Stimulated activated CD8-positive, alpha-beta memory T cell treated with anti-CD3 and anti-CD28 coated beads, Interleukin-4, amount 100 ng/mL, for 4 hours (primary cell): ENCODE results near the gene AXIN2.
"Not testable (repeated sequence)": the region's sequence is repeated elsewhere in the genome, so short reads cannot be mapped to it uniquely, and the experiment has no call there.

Experiments
- DNase-seq, 2 donors: peaks; one replicate each; pipeline ENCODE4 v3.0.0-alpha.2; 2020; ENCODE audit warnings: low read depth in 2 of 2, low spot score in 1 of 2

The AXIN2 gene

DNA sequence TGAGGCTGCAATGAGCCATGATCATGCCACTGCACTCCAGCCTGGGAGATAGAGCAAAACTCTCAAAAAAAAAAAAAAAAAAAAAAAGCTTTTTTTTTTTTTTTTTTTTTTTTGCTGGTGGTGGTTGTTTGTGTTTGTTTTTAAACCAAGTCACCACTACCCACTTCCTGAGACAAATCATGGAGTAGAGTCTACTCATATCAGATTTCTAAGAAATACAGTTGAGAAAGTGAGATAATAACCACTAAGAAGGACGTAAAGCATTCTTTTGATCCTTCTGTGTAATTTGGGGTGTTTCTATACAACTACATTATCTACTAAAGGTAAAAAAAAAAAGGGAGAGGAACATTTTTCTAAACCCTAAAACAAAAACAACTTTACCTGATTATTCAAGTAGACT is 38.0 kb downstream of the AXIN2 start:
- no peak for DNase-seq

DNA sequence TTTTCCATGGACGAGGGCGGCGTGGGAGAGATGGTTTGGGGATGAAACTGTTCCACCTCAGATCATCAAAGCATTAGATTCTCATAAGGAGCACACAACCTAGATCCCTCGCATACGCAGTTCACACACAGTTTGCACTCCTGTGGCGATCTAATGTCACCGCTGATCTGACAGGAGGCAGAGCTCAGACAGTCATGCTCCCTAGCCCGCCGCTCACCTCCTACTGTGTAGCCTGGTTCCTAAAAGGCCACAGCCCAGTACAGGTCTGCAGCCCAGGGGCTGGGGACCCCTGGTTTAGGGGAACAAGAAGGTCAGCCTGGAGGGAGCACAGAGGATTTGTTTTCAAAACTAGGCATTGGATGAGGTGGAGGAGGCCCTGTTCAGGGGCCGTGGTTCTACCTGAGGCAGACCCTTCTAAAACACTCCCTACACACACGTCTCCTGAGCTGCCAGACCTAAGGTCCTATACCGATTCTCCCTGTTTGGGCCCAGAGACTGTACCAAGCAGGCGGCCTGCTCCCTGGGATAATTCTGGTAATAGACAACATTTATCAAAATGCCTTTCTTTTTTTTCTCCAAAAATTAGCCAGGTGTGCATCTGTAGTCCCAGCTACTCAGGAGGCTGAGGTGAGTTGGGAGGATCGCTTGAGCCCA is 38.6 kb downstream of the AXIN2 start:
- DNase-seq: no peak

DNA sequence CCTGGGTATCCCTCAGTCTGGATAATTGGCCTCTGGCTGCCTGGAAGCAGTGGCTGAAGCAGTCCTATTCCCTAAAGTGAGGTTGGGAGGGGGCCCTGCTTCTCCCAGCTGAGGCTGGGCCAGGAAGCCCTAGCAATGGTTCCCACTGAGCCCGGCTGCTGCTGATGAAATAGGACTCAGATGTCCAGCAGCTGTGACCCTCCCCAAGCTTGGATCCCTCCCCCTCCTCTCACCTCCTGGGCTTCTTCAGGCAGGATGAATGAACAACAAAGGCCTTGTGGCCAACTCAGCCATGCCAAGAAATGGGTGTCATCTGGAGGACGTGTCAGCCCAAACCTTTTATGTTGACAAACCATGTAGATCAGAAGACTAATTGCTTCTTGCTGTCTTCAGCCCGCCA is 42.0 kb downstream of the AXIN2 start:
- DNase-seq: no peak

DNA sequence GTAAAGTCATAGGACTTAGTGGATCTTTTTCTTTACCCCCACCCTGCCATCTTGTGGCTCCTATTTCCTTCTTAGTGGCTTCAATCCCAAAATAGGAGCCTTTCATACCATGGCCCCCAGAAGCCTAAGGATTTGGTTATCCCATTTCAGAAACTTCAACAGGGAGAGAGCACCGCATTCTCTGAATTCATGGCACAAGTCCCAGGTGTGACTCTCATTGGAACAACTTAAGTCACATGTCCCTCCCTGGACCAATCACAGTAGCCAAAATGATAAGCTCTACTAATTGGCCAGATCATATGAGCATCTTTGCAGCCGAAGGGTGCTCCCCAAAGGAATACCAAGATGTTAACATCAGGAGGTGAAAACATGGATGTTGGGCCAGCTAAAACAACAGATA is 43.2 kb downstream of the AXIN2 start:
- DNase-seq: no peak

DNA sequence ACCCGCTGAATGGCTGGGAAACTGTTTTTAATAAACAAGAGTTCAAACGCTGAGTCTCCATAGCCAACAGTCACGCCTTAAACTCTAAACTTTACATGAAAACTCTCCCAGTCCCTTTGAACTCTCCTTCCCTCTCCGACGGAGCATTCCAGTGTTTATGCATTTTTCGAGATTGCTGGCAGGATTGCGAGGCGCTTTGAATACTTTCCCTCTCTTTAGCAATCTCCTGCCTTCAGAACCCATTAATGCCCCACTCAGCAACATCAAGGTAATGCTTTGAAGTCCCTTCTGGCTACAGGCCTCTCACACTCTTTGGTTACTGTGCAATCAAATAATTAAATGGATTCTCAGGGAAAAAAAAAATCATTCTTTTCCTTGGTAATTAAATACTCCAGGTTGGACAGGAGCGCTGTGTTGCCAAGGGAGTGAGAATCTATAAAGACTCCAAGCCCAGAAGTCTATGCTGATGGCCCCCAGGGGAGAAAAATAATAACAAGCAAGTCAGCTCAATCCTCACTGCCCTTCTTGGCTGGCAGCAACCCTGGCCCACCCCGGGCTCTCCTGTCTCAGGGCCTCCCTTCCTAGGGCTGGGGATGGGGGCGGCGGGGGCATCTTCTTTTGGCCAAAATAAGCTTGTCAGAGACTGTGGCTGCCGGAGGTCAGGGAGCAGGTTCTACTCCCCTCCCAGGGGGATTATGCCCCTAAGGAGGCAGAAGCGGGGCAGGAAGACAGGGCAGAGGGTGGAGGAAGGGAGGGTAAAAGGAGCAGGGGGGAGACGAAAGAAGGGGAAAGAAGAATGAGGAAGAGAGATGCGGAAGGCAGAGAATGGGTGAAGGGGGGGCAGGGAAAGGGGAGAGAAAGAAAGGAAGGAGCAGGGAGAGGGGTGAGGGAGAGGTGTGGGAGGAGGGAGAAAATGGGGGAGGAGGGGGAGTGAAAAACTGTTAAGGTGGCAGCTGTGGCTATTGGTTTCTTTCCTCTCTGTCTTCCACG is 45.2 kb downstream of the AXIN2 start:
- DNase-seq: no peak

DNA sequence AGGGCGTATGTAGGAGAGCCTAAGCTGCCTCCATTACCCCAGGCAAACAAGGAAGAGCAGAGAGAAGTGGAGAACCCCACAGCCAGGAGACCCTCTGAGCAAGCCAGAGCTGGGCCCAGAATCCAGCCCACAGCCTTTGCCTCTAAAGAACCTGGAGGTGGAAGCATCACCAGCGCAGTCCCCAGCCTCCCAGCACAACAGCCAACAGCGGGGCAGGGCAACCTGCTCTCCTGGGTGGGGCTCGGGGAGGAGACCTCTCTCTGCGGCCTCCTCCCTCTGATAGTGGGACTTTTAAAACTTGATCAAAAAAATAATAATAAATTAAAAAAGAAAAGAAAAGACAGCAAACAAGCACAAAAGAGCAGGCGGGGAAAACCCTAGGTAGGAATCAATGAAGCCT is 45.9 kb downstream of the AXIN2 start:
- no peak for DNase-seq

DNA sequence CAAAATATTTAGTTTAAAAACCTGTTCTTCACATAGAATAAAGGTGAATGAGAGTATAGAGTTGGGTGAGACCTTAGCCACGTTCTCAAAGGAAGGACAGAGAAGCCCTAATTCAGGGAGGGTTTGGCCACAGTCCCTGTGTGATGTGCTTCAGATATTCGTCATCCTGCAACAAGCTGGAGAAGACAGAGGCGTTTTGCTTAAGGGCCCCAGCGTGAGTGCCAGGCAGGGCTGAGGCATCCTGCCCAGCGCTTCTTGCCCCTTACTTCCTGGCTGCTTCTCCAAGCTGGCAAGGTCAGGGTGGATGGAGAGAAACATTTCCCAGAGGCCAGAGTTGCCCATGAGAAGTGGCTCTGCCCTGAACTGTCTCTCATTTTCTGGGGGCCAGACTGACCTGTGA is 46.9 kb downstream of the AXIN2 start:
- DNase-seq: no peak

DNA sequence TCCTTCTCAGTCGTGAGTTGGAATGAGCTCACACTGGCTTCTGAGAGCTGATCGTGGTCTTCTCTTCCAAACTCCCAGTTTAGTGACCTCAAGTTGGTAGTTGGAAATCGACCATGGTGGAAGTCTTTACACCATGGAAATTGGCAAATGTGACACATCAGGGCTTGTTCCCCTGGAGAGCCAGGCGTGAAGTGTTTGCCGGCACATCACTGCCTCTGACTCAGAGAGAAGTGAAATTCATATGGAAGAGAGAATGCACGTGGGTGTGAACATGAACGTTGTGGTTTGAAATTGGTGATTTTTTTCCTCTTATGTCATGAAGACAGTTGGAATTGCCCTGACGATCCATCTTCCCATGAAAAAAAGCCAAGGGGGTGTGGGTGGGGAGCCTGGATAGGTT is 47.4 kb downstream of the AXIN2 start:
- no peak for DNase-seq

DNA sequence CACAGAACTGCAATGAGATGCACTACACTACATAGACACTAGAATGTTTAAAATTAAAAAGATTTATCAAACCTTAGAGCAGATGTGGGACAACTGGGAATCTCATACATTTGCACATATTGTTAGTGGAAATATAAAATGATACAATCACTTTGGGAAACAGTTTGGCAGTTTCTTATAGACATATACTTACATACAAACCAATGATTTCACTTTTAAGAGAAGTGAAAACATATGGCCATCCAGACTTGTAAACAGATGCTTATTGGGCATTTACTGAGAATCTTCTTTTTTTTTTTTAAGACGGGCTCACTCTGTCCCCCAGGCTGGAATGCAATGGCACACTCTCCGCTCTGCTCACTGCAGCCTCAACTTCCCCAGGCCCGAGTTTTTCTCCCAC is 50.1 kb downstream of the AXIN2 start:
- DNase-seq: no peak

DNA sequence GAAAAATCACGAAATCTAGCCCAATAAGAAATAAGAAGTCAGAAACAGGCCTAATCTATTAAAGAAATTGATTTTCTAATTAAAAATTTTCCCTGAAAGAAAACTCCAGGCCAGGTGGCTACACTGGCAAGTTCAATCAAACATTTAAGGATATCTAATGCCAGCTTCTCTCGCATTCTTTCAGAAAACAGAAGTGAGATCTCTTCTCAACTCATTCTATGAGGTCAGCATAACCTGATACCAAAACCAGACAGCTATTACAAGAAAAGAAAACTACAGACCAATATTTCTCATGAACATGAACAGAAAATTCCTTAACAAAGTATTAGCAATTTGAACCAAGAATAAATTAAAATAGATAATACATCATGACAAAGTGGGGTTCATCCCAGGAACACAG is 52.4 kb downstream of the AXIN2 start:
- DNase-seq: no peak

DNA sequence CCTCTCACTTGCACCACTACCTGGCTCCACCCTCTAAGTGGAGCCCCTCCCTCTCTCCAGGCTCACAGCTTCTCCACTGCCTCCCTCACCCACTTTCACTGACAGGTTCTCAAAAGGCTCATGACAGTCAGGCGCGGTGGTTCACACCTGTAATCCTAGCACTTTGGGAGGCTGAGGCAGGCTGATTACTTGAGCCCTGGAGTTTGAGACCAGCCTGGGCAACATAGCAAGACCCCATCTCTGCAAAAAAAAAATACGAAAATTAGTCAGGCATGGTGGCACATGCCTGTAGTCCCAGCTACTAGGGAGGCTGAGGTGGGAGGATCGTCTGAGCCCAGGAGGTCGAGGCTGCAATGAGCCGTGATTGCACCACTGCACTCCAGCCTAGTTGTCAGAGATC is 56.8 kb downstream of the AXIN2 start:
- not testable (repeated sequence) for DNase-seq

DNA sequence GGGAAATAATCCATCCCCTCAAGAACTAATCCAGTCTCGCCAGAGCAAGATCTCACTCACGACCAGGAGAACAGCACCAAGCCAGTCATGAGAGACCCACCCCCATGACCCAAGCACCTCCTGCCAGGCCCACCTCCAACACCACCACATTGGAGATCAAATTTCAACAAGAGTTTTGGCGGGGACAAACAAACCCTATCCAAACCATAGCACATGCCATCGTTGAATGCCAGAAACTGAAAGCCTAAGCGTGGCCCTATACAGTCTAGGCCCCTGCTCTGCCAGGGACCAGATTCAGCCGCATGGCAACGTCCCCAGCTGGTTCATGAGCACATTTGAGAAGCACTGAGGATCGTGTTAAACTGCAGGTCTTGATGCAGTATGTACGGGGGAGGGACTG is 57.3 kb downstream of the AXIN2 start:
- no peak for DNase-seq

DNA sequence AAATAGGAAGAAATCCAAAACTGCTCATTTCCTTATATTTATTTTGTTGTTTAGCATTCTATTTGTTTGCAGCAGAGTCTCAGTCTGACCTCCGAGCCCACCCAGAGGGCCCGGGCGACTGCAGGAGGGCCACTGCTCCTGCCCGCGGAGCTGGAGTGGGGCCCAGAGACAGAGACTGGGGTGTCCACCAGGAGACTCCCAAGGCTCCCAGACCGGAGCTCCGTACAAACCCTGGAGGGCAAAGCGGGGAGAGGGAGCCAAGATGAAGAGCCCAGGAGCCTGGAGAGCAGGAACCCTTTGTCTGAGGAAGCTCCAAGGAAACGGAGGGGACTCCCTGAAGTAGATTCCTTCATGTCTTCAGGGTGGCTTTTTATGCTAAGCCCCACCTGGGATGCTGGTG is 57.9 kb downstream of the AXIN2 start:
- DNase-seq: no peak

DNA sequence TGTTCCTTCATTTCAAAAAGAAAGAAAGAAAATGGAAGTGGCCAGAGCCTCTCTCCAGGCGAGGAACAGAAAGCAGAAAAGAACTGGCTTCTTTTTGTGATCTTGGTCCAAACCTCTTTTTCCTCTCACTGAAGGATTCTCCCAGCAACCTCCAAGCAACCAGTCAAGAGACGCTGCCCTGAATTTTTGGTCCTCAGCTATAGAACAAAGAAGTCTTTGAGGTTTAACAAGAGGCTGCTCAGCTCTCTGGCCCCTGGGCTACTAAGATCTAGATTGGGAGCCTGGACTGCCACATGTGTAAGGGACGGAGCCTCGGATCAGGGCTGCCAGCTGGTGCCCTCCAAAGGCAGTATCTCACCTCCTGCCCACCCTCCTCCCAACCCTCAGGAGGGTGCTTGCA is 62.6 kb downstream of the AXIN2 start:
- no peak for DNase-seq

DNA sequence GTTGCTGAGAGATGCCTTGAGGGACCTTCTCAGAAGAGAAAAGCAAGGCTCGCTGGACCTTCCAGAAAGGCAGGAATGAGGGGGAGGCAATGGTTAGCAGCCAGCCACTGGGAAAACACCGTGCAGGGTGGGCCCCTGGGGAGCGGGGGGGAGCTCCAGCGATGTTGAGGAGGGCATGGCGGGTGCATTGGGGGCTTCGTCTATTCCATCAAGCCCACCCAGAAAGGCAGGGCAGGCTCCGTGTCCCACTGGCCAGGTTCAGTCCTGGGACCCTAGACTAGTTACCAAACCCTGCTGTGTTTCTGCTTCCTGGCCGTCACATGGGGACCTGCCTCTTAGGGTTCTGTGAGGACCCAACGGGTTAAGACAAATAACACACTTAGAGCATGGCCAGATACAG is 64.6 kb downstream of the AXIN2 start:
- no peak for DNase-seq

DNA sequence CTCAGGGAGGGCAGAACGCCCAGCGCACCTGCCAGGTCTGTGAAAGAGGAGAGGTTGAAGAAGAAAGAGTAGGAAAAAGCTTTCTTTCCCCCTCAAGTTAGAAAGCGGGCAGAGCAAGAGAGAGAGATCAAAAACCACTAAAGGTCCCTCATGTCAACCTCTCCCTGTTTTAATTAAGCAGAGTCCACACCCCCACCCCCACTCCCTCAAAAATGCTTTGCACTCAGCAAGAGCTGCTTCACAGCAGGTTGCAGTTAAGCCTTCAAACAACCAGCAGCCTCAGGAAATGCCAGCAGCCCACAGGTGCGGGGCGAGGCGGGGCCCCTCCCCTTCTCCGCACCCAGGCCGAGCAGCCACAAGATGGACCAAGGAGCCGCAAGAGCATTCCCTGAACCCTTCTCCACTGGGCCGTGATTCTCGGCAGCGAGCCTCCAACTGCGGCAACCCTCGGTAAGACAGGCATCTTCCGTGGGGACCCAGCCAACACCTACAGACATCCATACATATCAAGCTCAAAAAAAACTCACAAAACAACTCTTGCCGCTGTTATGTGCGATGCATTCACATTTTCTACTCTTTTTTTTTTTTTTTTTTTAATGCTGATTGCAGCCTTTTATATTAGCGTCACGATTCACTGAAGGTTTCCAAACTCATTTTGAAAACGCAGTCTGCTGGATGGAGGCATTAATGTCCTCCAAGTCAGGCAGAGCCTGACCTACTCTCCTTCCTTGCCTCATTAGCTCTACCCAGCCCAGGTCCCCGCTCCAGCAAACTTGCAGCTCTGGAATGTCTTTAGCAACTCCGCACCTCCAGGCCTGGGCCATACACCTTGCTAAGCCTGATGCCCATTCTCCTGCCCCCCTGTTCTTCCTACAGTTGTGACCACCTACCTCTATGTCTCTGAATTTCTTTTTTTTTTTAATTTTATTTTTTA is 66.1 kb downstream of the AXIN2 start:
- DNase-seq: no peak

DNA sequence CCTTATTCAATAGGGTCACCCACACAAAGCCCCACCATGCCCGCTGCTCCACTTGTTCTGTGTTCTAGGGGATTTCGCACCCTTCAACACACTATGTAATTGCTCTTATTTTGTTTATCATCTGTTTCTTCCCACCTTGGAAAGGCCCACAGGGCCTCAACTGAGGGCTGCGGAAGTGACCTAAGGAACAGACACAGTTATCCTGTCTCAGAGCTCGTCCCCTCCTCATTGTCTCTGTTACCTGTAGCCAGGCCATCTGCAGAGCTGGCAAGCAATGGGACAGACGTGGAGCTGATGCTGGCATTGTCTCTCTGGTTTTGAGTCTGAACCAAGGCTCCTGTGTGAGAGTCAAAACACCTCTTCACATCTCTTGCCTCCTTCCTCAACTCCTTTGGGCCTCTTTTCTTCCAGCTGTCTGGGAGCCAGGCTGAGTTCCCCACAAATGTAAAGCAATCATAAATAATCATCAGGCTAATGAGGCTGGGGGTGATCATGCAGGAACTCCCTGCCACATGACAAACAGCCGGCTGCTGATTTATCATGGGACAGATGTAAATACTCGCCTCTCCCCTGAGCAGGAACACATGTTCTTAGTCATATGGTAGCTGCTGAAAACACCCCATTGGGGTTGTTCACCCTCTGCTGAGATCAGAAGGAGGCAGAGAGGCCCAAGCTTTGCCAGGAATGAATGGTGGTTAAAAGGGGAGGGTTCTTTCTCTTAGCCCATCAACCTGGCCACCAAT is 71.9 kb downstream of the AXIN2 start:
- no peak for DNase-seq

DNA sequence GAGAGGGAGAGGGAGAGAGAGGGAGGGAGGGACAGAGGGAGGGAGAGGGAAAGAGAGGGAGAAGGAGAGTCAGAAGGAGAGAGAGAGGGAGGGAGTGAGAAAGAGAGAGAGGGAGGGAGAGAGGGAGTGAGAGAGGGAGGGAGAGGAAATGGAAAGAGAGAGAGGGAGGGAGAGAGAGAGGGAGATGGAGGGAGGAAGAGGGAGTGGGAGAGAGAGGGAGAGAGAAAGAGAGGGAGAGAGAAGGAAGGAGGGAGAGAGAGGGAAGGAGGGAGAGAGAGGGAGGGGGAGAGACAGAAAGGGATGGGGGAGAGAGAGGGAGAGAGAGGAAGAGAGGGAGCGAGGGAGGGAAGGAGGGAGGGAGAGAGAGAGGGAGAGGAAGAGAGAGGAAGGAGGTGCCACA is 72.8 kb downstream of the AXIN2 start:
- DNase-seq: no peak

DNA sequence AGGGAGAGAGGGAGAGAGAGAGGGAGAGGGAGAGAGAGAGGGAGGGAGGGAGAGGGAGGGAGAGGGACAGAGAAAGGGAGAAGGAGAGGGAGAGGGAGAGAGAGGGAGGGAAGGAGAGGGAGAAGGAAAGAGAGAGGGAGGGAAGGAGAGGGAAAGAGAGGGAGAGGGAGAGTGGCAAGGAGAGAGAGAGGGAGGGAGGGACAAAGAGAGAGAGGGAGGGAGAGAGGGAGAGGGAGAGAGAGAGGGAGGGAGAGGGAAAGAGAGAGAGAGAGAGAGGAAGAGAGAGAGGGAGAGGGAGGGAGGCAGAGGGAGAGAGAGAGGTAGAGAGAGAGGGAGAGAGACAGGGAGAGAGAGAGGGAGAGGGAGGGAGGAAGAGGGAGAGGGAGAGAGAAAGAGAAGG is 73.5 kb downstream of the AXIN2 start:
- DNase-seq: no peak

DNA sequence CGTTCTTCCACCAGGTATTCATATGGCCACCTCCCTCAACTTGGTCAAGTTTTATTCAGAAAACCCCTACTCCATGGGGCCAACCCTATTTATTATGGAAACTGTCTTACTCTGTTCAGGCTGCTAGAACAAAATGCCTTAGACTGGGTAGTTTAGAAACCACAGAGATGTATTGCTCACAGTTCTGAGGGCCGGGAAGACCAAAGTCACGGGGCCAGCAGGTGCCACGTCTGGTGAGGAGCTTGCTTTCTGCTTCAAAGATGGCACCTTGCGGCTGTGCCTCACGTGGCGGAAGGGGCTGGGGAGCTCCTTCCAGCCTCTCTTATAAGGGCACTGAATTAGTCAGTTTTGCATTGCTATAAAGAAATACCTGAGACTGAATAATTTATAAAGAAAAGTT is 74.3 kb downstream of the AXIN2 start:
- no peak for DNase-seq
